ENCODE results near the gene APRT.

DNA sequence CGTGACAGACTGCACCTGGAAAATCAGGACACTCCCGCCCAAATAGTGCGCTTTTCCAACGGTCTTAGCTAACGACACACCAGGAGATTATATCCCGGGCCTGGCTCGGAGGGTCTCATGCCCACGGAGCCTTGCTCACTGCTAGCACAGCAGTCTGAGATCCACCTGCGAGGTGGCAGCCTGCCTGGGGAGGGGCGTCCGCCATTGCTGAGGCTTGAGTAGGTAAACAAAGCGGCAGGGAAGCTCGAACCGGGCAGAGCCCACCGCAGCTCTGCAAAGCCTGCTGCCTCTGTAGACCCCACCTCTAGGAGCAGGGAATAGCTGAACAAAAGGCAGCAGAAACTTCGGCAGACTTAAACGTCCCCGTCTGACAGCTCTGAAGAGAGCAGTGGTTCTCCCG, 39.9 kb upstream of the APRT start:
- TF ChIP-seq CHD1 (IDR thresholded peaks at IDR 0.05; ENCODE audit: low read depth, low read length) = no peak
- TF ChIP-seq, protein P1, sequence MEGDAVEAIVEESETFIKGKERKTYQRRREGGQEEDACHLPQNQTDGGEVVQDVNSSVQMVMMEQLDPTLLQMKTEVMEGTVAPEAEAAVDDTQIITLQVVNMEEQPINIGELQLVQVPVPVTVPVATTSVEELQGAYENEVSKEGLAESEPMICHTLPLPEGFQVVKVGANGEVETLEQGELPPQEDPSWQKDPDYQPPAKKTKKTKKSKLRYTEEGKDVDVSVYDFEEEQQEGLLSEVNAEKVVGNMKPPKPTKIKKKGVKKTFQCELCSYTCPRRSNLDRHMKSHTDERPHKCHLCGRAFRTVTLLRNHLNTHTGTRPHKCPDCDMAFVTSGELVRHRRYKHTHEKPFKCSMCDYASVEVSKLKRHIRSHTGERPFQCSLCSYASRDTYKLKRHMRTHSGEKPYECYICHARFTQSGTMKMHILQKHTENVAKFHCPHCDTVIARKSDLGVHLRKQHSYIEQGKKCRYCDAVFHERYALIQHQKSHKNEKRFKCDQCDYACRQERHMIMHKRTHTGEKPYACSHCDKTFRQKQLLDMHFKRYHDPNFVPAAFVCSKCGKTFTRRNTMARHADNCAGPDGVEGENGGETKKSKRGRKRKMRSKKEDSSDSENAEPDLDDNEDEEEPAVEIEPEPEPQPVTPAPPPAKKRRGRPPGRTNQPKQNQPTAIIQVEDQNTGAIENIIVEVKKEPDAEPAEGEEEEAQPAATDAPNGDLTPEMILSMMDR (IDR thresholded peaks at IDR 0.05 in 2 of 3, conservative IDR thresholded peaks at IDR 0.05 in 1 of 3; ENCODE audit: control insufficient read depth in 2 of 3, extremely low read depth in 1 of 3, insufficient read depth in 1 of 3, low read depth in 3 of 3, low read length in 3 of 3) = no peak
- TF ChIP-seq BACH1 (IDR thresholded peaks at IDR 0.05; ENCODE audit: borderline replicate concordance) = no peak
- no peak for TF ChIP-seq MEF2A (IDR thresholded peaks at IDR 0.05; ENCODE audit: insufficient read depth, low read depth, low read length)
- TF ChIP-seq POLR2A (IDR thresholded peaks at IDR 0.05; ENCODE audit: low read depth, low read length) = no peak
- no peak for TF ChIP-seq POLR2AphosphoS5 (IDR thresholded peaks at IDR 0.05; ENCODE audit: low read length)
- no peak for TF ChIP-seq EZH2 (IDR thresholded peaks at IDR 0.05; ENCODE audit: borderline replicate concordance, control insufficient read depth, low read depth, low read length)
- TF ChIP-seq MXI1 (IDR thresholded peaks at IDR 0.05; ENCODE audit: low read depth, low read length) = no peak
- no peak for TF ChIP-seq RBBP5 (conservative IDR thresholded peaks at IDR 0.05)
- TF ChIP-seq MYC (IDR thresholded peaks at IDR 0.05; ENCODE audit: insufficient read depth, insufficient read length, insufficient replicate concordance, low read length, severe bottlenecking) = no peak
- no peak for TF ChIP-seq FOXM1 (IDR thresholded peaks at IDR 0.05; ENCODE audit: low read depth, low read length)

Data from GM12878 (cell line).